Uterus (tissue), 2 donors: Measurements from ENCODE around the gene KCNH4.

Experiments used
- CTCF ChIP-seq, 4 experiments: fragments of 200-600 bp in 2 of 4; fragments of 450-650 bp in 2 of 4; sonication (generic) in 2 of 4; IDR thresholded peaks; one replicate each; pipeline ENCODE4 v1.5.1; 2016 to 2019; ENCODE audit warnings: antibody characterized with exemption in 4 of 4, mild to moderate bottlenecking in 2 of 4, moderate library complexity in 1 of 4
- POLR2A ChIP-seq, 2 donors: fragments of 450-650 bp; IDR thresholded peaks; one replicate each; pipeline ENCODE4 v1.6.1; 2016; ENCODE audit warnings: antibody characterized with exemption in 2 of 2, mild to moderate bottlenecking in 1 of 2, moderate library complexity in 1 of 2

- TF ChIP-seq POLR2A (IDR thresholded peaks at IDR 0.05) = no peak
- no peak for TF ChIP-seq CTCF (IDR thresholded peaks at IDR 0.05)
These were observed 48.0 kb downstream of the KCNH4 start for GRCh38 chr17:42132941-42133340.
